PC-3 (cell line): Measurements from ENCODE around the gene NLRP3.

Experiments used
- CTCF ChIP-seq: fragments of 300-600 bp; sonication (generic); conservative IDR thresholded peaks from 2 replicates; pipeline ENCODE4 v1.5.1; 2017; ENCODE audit warnings: antibody characterized with exemption, low read depth, mild to moderate bottlenecking, low read length
- EZH2 ChIP-seq: fragments of 300-600 bp; sonication (generic); IDR thresholded peaks from one replicate; pipeline ENCODE4 v1.6.1; 2017; ENCODE audit warnings: antibody characterized with exemption, mild to moderate bottlenecking, low read length; ENCODE audit not compliant: unreplicated experiment
- EZH2phosphoT487 ChIP-seq: fragments of 300-600 bp; sonication (generic); IDR thresholded peaks from 2 replicates; pipeline ENCODE4 v1.6.1; 2018; ENCODE audit warnings: mild to moderate bottlenecking, antibody characterized with exemption, low read length, borderline replicate concordance

GRCh38 chr1:247475793-247476192 is 59.8 kb downstream of the NLRP3 start:
- TF ChIP-seq CTCF (no peak), EZH2 (no peak), EZH2phosphoT487 (no peak)
